ENCODE measurements around the gene IQCE.

- no peak for TF ChIP-seq CTCF (IDR thresholded peaks at IDR 0.05; ENCODE audit: poor library complexity, severe bottlenecking)
- no peak for TF ChIP-seq MXI1 (conservative IDR thresholded peaks at IDR 0.05; ENCODE audit: poor library complexity, severe bottlenecking)
- TF ChIP-seq POLR2AphosphoS5 (IDR thresholded peaks at IDR 0.05): no peak
- no peak for TF ChIP-seq SMC3 (conservative IDR thresholded peaks at IDR 0.05; ENCODE audit: poor library complexity)
- no peak for TF ChIP-seq EZH2 (IDR thresholded peaks at IDR 0.05; ENCODE audit: borderline replicate concordance, insufficient read depth, low read length, poor library complexity, severe bottlenecking)
- TF ChIP-seq, protein P1, sequence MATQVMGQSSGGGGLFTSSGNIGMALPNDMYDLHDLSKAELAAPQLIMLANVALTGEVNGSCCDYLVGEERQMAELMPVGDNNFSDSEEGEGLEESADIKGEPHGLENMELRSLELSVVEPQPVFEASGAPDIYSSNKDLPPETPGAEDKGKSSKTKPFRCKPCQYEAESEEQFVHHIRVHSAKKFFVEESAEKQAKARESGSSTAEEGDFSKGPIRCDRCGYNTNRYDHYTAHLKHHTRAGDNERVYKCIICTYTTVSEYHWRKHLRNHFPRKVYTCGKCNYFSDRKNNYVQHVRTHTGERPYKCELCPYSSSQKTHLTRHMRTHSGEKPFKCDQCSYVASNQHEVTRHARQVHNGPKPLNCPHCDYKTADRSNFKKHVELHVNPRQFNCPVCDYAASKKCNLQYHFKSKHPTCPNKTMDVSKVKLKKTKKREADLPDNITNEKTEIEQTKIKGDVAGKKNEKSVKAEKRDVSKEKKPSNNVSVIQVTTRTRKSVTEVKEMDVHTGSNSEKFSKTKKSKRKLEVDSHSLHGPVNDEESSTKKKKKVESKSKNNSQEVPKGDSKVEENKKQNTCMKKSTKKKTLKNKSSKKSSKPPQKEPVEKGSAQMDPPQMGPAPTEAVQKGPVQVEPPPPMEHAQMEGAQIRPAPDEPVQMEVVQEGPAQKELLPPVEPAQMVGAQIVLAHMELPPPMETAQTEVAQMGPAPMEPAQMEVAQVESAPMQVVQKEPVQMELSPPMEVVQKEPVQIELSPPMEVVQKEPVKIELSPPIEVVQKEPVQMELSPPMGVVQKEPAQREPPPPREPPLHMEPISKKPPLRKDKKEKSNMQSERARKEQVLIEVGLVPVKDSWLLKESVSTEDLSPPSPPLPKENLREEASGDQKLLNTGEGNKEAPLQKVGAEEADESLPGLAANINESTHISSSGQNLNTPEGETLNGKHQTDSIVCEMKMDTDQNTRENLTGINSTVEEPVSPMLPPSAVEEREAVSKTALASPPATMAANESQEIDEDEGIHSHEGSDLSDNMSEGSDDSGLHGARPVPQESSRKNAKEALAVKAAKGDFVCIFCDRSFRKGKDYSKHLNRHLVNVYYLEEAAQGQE (IDR thresholded peaks at IDR 0.05; ENCODE audit: borderline replicate concordance): no peak
- no peak for TF ChIP-seq EP300 (conservative IDR thresholded peaks at IDR 0.05; ENCODE audit: poor library complexity, severe bottlenecking)
- no peak for TF ChIP-seq RAD21 (conservative IDR thresholded peaks at IDR 0.05)
- no peak for TF ChIP-seq TAF1 (IDR thresholded peaks at IDR 0.05; ENCODE audit: low read depth)
These were observed 40.1 kb upstream of the IQCE start for GRCh38 chr7:2518737-2519118.

Measured in neural cell (in vitro differentiated cells).